Mesothelial cell of epicardium (in vitro differentiated cells): Measurements from ENCODE around the gene SPACDR. TPM values are rescaled to one million over a fixed set of nuclear protein-coding genes. Genes with fewer than 3 reads are reported as not detected.

Source experiments
- DNase-seq, 2 experiments: peaks; one replicate each; pipeline ENCODE4 v3.0.0; 2021; ENCODE audit warnings: low spot score in 2 of 2; ENCODE audit not compliant: unreplicated experiment in 2 of 2
- H3K27ac Mint-ChIP-seq: 2 replicates; pipeline ENCODE4 v1.8.0; 2021; ENCODE audit warnings: mixed read lengths
- H3K27me3 Mint-ChIP-seq: 2 replicates; pipeline ENCODE4 v1.8.0; 2021; ENCODE audit warnings: low read depth, mixed read lengths
- H3K36me3 Mint-ChIP-seq: 2 replicates; pipeline ENCODE4 v1.8.0; 2021; ENCODE audit warnings: mixed read lengths
- H3K4me1 Mint-ChIP-seq: 2 replicates; pipeline ENCODE4 v1.8.0; 2021; ENCODE audit warnings: mixed read lengths
- H3K4me3 Mint-ChIP-seq: 2 replicates; pipeline ENCODE4 v1.8.0; 2021; ENCODE audit warnings: mild to moderate bottlenecking, moderate library complexity, mixed read lengths
- H3K9me3 Mint-ChIP-seq: 2 replicates; pipeline ENCODE4 v1.8.0; 2021; ENCODE audit warnings: mixed read lengths
- CTCF ChIP-seq: fragments of 200-600 bp; sonication (generic); IDR thresholded peaks from one replicate; pipeline ENCODE4 v1.5.0; 2021; ENCODE audit warnings: antibody characterized with exemption; ENCODE audit not compliant: unreplicated experiment
- total RNA-seq: library from RNA; stranded (reverse); gene quantifications from 3 replicates; pipeline ENCODE4 v1.2.1, GENCODE V29; 2021

The SPACDR gene
- total RNA-seq, 1 donor from 2014 or later = 2.0 TPM

GRCh38 chr7:100435401-100436304 lies 28.4 kb downstream of the SPACDR start:
- H3K4me1 Mint-ChIP-seq = peaks cover 39% of the 10 kb centered on the region
- peak overlapping the region; percentile 77 for H3K27ac Mint-ChIP-seq
- peak overlapping the region; percentile 89 for H3K4me3 Mint-ChIP-seq
- H3K27me3 Mint-ChIP-seq = no peaks in the 10 kb centered on the region
- DNase-seq = peak in 1 of 2 experiments; percentile 64
- H3K9me3 Mint-ChIP-seq = no peaks in the 10 kb centered on the region
- peaks cover 6% of the 10 kb centered on the region for H3K36me3 Mint-ChIP-seq
- TF ChIP-seq CTCF = no peak

- peaks cover under 1% of the 10 kb centered on the region for H3K27me3 Mint-ChIP-seq
- no peak for DNase-seq
- no peak for TF ChIP-seq CTCF
- peak overlapping the region; percentile 78 for H3K4me3 Mint-ChIP-seq
- H3K36me3 Mint-ChIP-seq = peaks cover 6% of the 10 kb centered on the region
- H3K9me3 Mint-ChIP-seq = no peaks in the 10 kb centered on the region
- H3K4me1 Mint-ChIP-seq = peaks cover 43% of the 10 kb centered on the region
- peak overlapping the region; percentile 64 for H3K27ac Mint-ChIP-seq
Measured at GRCh38 chr7:100434297-100435144, 29.5 kb downstream of the SPACDR start.

GRCh38 chr7:100433592-100434296 lies 30.3 kb downstream of the SPACDR start:
- Mint-ChIP-seq H3K9me3 (no peaks in the 10 kb centered on the region), H3K27ac (peak overlapping the region; percentile 64), H3K4me1 (peaks cover 43% of the 10 kb centered on the region), H3K4me3 (peak overlapping the region; percentile 78), H3K36me3 (peaks cover 6% of the 10 kb centered on the region), H3K27me3 (peaks cover 1% of the 10 kb centered on the region)
- no peak for TF ChIP-seq CTCF
- no peak for DNase-seq

GRCh38 chr7:100433276-100433591 lies 30.8 kb downstream of the SPACDR start:
- peak overlapping the region; percentile 44 for H3K27ac Mint-ChIP-seq
- no peak overlapping the region for H3K4me3 Mint-ChIP-seq
- peaks cover 6% of the 10 kb centered on the region for H3K36me3 Mint-ChIP-seq
- H3K27me3 Mint-ChIP-seq = peaks cover 1% of the 10 kb centered on the region
- no peak for DNase-seq
- no peaks in the 10 kb centered on the region for H3K9me3 Mint-ChIP-seq
- peaks cover 43% of the 10 kb centered on the region for H3K4me1 Mint-ChIP-seq
- TF ChIP-seq CTCF = no peak

- Mint-ChIP-seq H3K9me3 (no peaks in the 10 kb centered on the region), H3K36me3 (peaks cover 6% of the 10 kb centered on the region), H3K4me3 (peak overlapping the region; percentile 81), H3K27ac (peak overlapping the region; percentile 88), H3K27me3 (peaks cover 1% of the 10 kb centered on the region), H3K4me1 (peaks cover 44% of the 10 kb centered on the region)
- TF ChIP-seq CTCF = no peak
- no peak for DNase-seq
Measured at GRCh38 chr7:100432621-100433275, 31.3 kb downstream of the SPACDR start.
